ENCODE results near the gene FAM187B.
"Not testable (repeated sequence)": the region's sequence is repeated elsewhere in the genome, so short reads cannot be mapped to it uniquely, and the experiment has no call there.

The FAM187B gene

DNA sequence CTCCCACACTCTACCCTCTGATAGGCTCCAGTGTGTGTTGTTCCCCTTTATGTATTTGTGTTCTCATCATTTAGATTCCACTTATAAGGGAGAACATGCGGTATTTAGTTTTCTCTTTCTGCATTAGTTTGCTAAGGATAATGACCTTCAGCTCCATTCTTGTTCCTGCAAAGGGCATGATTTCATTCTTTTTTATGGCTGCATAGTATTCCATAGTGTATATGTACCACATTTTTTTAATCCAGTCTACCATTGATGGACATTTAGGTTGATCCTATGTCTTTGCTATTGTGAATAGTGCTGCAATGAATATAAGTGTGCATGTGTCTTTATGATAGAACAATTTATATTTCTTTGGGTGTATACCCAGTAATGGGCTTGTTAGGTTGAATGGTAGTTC lies 11.1 kb upstream of the FAM187B start:
- not testable (repeated sequence) for H2AK5ac ChIP-seq (ENCODE audit: low read depth, low read length); H3K27me3 ChIP-seq (ENCODE audit: control insufficient read depth in 3 of 3, insufficient read depth in 3 of 3, low read depth in 1 of 3, low read length in 3 of 3); H3K36me3 ChIP-seq (replicated peaks in 1 of 2; ENCODE audit: control insufficient read depth in 2 of 2, insufficient read depth in 2 of 2, low read length in 2 of 2); H3K27ac ChIP-seq (replicated peaks; ENCODE audit: low read length); H3K14ac ChIP-seq (ENCODE audit: low read length); H3K18ac ChIP-seq (ENCODE audit: low read length); H2BK120ac ChIP-seq (ENCODE audit: low read depth, low read length); H2BK5ac ChIP-seq (ENCODE audit: low read length); H3K4me1 ChIP-seq (ENCODE audit: control insufficient read depth in 2 of 2, insufficient read depth in 1 of 2, low read depth in 1 of 2, low read length in 2 of 2); H2BK15ac ChIP-seq (ENCODE audit: low read length); H3K4me3 ChIP-seq (ENCODE audit: low read length in 2 of 2); H3K23ac ChIP-seq (ENCODE audit: low read depth, low read length, poor library complexity); DNase-seq (ENCODE audit: low spot score); H4K8ac ChIP-seq (ENCODE audit: low read depth, low read length); H3K9ac ChIP-seq (ENCODE audit: low read depth, low read length, poor library complexity); H4K91ac ChIP-seq (ENCODE audit: low read depth, low read length, poor library complexity); H3K4me2 ChIP-seq (ENCODE audit: insufficient read depth, low read length, poor library complexity, severe bottlenecking); H2AFZ ChIP-seq (ENCODE audit: low read length); H3K4ac ChIP-seq (ENCODE audit: low read length); H3K79me1 ChIP-seq (ENCODE audit: low read depth, low read length); H2BK12ac ChIP-seq (ENCODE audit: low read length); H3K9me3 ChIP-seq (replicated peaks in 1 of 2; ENCODE audit: control insufficient read depth in 2 of 2, insufficient read depth in 1 of 2, low read depth in 1 of 2, low read length in 2 of 2)
- no CpG with 5 or more reads among the region's 1 CpG for WGBS, 2 donors (ENCODE audit: extremely low coverage in 2 of 2, insufficient read length in 2 of 2, insufficient replicate concordance in 1 of 2)

DNA sequence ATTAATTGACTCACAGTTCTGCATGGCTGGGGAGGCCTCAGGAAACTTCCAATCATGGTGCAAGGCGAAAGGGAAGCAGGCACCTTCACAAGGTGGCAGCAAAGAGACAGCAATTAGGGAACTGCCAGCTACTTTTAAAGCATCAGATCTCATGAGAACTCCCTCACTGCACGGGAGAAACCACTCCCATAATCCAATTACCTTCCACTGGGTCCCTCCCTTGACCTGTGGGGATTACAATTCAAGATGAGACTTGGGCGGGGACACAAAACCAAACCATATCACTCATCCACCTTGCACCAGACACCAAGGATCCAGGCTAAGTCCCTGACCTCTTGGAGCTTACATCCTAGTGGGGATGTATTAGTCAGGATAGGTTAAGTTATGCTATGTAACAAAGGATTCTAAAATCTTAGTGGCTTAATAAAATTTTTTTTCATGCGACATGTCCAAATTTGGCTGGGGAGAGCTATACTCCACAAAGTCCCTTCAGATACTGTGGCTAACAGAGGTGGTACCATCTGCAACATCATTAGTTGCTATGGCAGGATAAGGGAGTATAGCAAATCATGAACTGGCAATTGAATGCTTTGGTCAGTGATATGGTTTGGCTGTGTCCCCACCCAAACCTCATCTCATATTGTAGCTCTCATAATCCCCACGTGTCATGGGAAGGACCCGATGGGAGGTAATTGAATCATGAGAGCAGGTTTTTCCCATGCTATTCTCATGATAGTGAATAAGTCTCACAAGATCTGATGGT lies 8.3 kb upstream of the FAM187B start:
- no peak overlapping the region for H3K14ac ChIP-seq (ENCODE audit: low read length)
- H2BK12ac ChIP-seq (ENCODE audit: low read length) = no peak overlapping the region
- H3K27ac ChIP-seq (replicated peaks; ENCODE audit: low read length) = no peak overlapping the region
- no peak overlapping the region for H3K23ac ChIP-seq (ENCODE audit: low read depth, low read length, poor library complexity)
- no peak overlapping the region for H3K18ac ChIP-seq (ENCODE audit: low read length)
- H3K4me2 ChIP-seq (ENCODE audit: insufficient read depth, low read length, poor library complexity, severe bottlenecking) = no peak overlapping the region
- no peak overlapping the region for H3K4me3 ChIP-seq (ENCODE audit: low read length in 2 of 2)
- no peak overlapping the region for H3K4ac ChIP-seq (ENCODE audit: low read length)
- H2BK15ac ChIP-seq (ENCODE audit: low read length) = no peak overlapping the region
- H3K36me3 ChIP-seq (replicated peaks in 1 of 2; ENCODE audit: control insufficient read depth in 2 of 2, insufficient read depth in 2 of 2, low read length in 2 of 2) = no peaks in the 10 kb centered on the region
- no peak overlapping the region for H2AK5ac ChIP-seq (ENCODE audit: low read depth, low read length)
- no peak overlapping the region for H2AFZ ChIP-seq (ENCODE audit: low read length)
- no peak for DNase-seq (ENCODE audit: low spot score)
- no CpG with 5 or more reads among the region's 6 CpGs for WGBS, 2 donors (ENCODE audit: extremely low coverage in 2 of 2, insufficient read length in 2 of 2, insufficient replicate concordance in 1 of 2)
- H2BK5ac ChIP-seq (ENCODE audit: low read length) = no peak overlapping the region
- H3K79me1 ChIP-seq (ENCODE audit: low read depth, low read length) = no peaks in the 10 kb centered on the region
- H3K9ac ChIP-seq (ENCODE audit: low read depth, low read length, poor library complexity) = no peak overlapping the region
- H4K8ac ChIP-seq (ENCODE audit: low read depth, low read length) = no peak overlapping the region
- H3K9me3 ChIP-seq (replicated peaks in 1 of 2; ENCODE audit: control insufficient read depth in 2 of 2, insufficient read depth in 1 of 2, low read depth in 1 of 2, low read length in 2 of 2) = peaks cover 0 to 2% of the 10 kb centered on the region in 2 donors
- H4K91ac ChIP-seq (ENCODE audit: low read depth, low read length, poor library complexity) = no peak overlapping the region
- no peaks in the 10 kb centered on the region for H3K4me1 ChIP-seq (ENCODE audit: control insufficient read depth in 2 of 2, insufficient read depth in 1 of 2, low read depth in 1 of 2, low read length in 2 of 2)
- H2BK120ac ChIP-seq (ENCODE audit: low read depth, low read length) = no peak overlapping the region
- no peaks in the 10 kb centered on the region for H3K27me3 ChIP-seq (ENCODE audit: control insufficient read depth in 3 of 3, insufficient read depth in 3 of 3, low read depth in 1 of 3, low read length in 3 of 3)

DNA sequence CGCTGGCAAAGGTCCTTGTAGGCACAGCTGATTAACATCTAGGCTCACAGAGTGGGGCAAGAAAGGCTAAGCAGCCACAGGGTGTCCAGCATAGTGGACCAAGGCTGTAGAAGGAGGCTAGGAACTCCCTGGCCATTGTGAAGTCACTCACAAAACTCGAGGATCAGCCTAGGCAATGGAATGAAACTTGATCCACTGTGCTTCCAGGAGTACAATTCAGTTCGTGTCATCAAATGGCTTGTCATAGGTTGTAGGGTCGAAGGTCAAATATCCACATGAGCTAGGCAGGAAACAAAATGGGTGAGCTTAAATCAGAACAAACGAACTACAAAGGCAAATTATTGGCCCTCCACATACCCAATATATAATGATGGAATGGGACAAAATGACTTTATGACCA lies 4.4 kb upstream of the FAM187B start:
- no peaks in the 10 kb centered on the region for H3K27me3 ChIP-seq (ENCODE audit: control insufficient read depth in 3 of 3, insufficient read depth in 3 of 3, low read depth in 1 of 3, low read length in 3 of 3)
- no peak overlapping the region for H2AK5ac ChIP-seq (ENCODE audit: low read depth, low read length)
- H3K27ac ChIP-seq (replicated peaks; ENCODE audit: low read length) = no peak overlapping the region
- no peak overlapping the region for H2BK5ac ChIP-seq (ENCODE audit: low read length)
- no peak overlapping the region for H3K23ac ChIP-seq (ENCODE audit: low read depth, low read length, poor library complexity)
- no peak overlapping the region for H3K4ac ChIP-seq (ENCODE audit: low read length)
- DNase-seq (ENCODE audit: low spot score) = no peak
- no peak overlapping the region for H2BK15ac ChIP-seq (ENCODE audit: low read length)
- H3K9me3 ChIP-seq (replicated peaks in 1 of 2; ENCODE audit: control insufficient read depth in 2 of 2, insufficient read depth in 1 of 2, low read depth in 1 of 2, low read length in 2 of 2) = no peaks in the 10 kb centered on the region
- no peak overlapping the region for H2BK120ac ChIP-seq (ENCODE audit: low read depth, low read length)
- H3K36me3 ChIP-seq (replicated peaks in 1 of 2; ENCODE audit: control insufficient read depth in 2 of 2, insufficient read depth in 2 of 2, low read length in 2 of 2) = no peaks in the 10 kb centered on the region
- no peak overlapping the region for H4K91ac ChIP-seq (ENCODE audit: low read depth, low read length, poor library complexity)
- no CpG with 5 or more reads among the region's 5 CpGs for WGBS, 2 donors (ENCODE audit: extremely low coverage in 2 of 2, insufficient read length in 2 of 2, insufficient replicate concordance in 1 of 2)
- no peak overlapping the region for H3K4me3 ChIP-seq (ENCODE audit: low read length in 2 of 2)
- H3K79me1 ChIP-seq (ENCODE audit: low read depth, low read length) = no peaks in the 10 kb centered on the region
- H3K9ac ChIP-seq (ENCODE audit: low read depth, low read length, poor library complexity) = no peak overlapping the region
- no peak overlapping the region for H2AFZ ChIP-seq (ENCODE audit: low read length)
- H2BK12ac ChIP-seq (ENCODE audit: low read length) = no peak overlapping the region
- no peak overlapping the region for H3K4me2 ChIP-seq (ENCODE audit: insufficient read depth, low read length, poor library complexity, severe bottlenecking)
- H3K18ac ChIP-seq (ENCODE audit: low read length) = no peak overlapping the region
- H3K14ac ChIP-seq (ENCODE audit: low read length) = no peak overlapping the region
- H4K8ac ChIP-seq (ENCODE audit: low read depth, low read length) = no peak overlapping the region
- no peaks in the 10 kb centered on the region for H3K4me1 ChIP-seq (ENCODE audit: control insufficient read depth in 2 of 2, insufficient read depth in 1 of 2, low read depth in 1 of 2, low read length in 2 of 2)

DNA sequence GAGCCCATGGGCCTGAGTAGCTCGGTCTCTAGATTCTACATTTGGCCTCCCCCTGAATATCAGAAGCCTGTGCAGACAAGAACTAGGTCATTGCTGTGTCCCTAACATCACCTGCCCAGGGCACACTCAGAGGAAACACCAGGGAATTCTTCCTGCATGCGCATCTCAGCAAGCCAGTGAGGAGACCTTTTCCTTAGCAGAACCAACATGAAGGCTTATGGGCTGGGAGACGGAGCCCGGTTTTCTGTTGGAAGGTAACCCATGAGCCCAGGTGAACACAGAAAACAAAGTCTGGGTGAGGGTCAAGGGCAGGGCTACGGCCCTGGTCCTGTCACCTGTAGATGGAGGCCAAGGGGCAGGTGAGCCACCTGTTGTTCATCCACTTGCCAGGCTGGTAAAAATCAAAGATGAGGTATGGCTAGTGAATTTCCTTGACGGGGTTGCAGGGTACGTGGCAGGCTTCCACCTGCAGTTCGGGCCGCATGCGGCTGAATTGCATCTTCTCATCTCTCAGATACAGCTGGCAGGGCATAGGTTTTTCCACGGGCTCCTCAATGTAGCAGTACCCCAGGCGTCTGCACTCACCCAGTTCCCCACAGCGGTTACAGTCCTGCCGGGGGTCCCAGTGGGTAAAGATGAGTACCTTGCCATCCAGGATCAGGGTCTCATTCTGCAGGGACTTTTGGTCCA lies 3.6 kb upstream of the FAM187B start:
- Histone ChIP-seq H4K91ac (ENCODE audit: low read depth, low read length, poor library complexity) (no peak overlapping the region), H3K18ac (ENCODE audit: low read length) (no peak overlapping the region), H3K4me2 (ENCODE audit: insufficient read depth, low read length, poor library complexity, severe bottlenecking) (no peak overlapping the region), H2BK120ac (ENCODE audit: low read depth, low read length) (no peak overlapping the region), H3K79me1 (ENCODE audit: low read depth, low read length) (no peaks in the 10 kb centered on the region), H3K14ac (ENCODE audit: low read length) (no peak overlapping the region), H2BK15ac (ENCODE audit: low read length) (no peak overlapping the region), H3K9ac (ENCODE audit: low read depth, low read length, poor library complexity) (no peak overlapping the region), H2AK5ac (ENCODE audit: low read depth, low read length) (no peak overlapping the region), H3K36me3 (replicated peaks in 1 of 2; ENCODE audit: control insufficient read depth in 2 of 2, insufficient read depth in 2 of 2, low read length in 2 of 2) (no peaks in the 10 kb centered on the region), H2BK5ac (ENCODE audit: low read length) (no peak overlapping the region), H3K4me1 (ENCODE audit: control insufficient read depth in 2 of 2, insufficient read depth in 1 of 2, low read depth in 1 of 2, low read length in 2 of 2) (no peaks in the 10 kb centered on the region), H2BK12ac (ENCODE audit: low read length) (no peak overlapping the region), H2AFZ (ENCODE audit: low read length) (no peak overlapping the region), H3K4me3 (ENCODE audit: low read length in 2 of 2) (no peak overlapping the region), H3K23ac (ENCODE audit: low read depth, low read length, poor library complexity) (no peak overlapping the region), H3K27ac (replicated peaks; ENCODE audit: low read length) (no peak overlapping the region), H3K4ac (ENCODE audit: low read length) (no peak overlapping the region), H4K8ac (ENCODE audit: low read depth, low read length) (no peak overlapping the region), H3K27me3 (ENCODE audit: control insufficient read depth in 3 of 3, insufficient read depth in 3 of 3, low read depth in 1 of 3, low read length in 3 of 3) (no peaks in the 10 kb centered on the region), H3K9me3 (replicated peaks in 1 of 2; ENCODE audit: control insufficient read depth in 2 of 2, insufficient read depth in 1 of 2, low read depth in 1 of 2, low read length in 2 of 2) (no peaks in the 10 kb centered on the region)
- DNase-seq (ENCODE audit: low spot score) = no peak
- no CpG with 5 or more reads among the region's 14 CpGs for WGBS, 2 donors (ENCODE audit: extremely low coverage in 2 of 2, insufficient read length in 2 of 2, insufficient replicate concordance in 1 of 2)
